ENCODE results near the gene EID3.

The EID3 gene

GRCh38 chr12:104340177-104340576, 36.6 kb downstream of the EID3 start:
- DNase-seq, result no peak

- no peak for DNase-seq
Observed at GRCh38 chr12:104340925-104341611, 37.5 kb downstream of the EID3 start.

GRCh38 chr12:104342147-104342546, 38.6 kb downstream of the EID3 start:
- DNase-seq, result no peak

GRCh38 chr12:104342635-104343249, 39.2 kb downstream of the EID3 start:
- no peak for DNase-seq

- DNase-seq, result no peak
Observed at GRCh38 chr12:104344682-104345081, 41.1 kb downstream of the EID3 start.

- no peak for DNase-seq
Observed at GRCh38 chr12:104345234-104346066, 41.9 kb downstream of the EID3 start.

GRCh38 chr12:104347374-104348075, 44.0 kb downstream of the EID3 start:
- no peak for DNase-seq

- DNase-seq, result no peak
Observed at GRCh38 chr12:104348283-104348993, 44.9 kb downstream of the EID3 start.

GRCh38 chr12:104348994-104349494, 45.5 kb downstream of the EID3 start:
- DNase-seq, result no peak

GRCh38 chr12:104350211-104351056, 46.9 kb downstream of the EID3 start:
- DNase-seq, result no peak

GRCh38 chr12:104351057-104351983, 47.8 kb downstream of the EID3 start:
- DNase-seq, result no peak

GRCh38 chr12:104352106-104352713, 48.7 kb downstream of the EID3 start:
- no peak for DNase-seq

- no peak for DNase-seq
Observed at GRCh38 chr12:104353012-104353981, 49.8 kb downstream of the EID3 start.

GRCh38 chr12:104354167-104354867, 50.8 kb downstream of the EID3 start:
- DNase-seq, result no peak

All from activated CD4-positive, alpha-beta T cell treated with anti-CD3 and anti-CD28 coated beads, Interleukin-2, Interleukin-6, amounts not matched to agents 100 ng/mL and 50 ng/mL, durations not matched to agents 16 hours and 8 hours (primary cell).